HG02571 (cell line): ENCODE data around the gene IGF2BP3.

Experiments used
- ATAC-seq: cut with Tn5 transposase; IDR thresholded peaks from one replicate; pipeline ENCODE4 v1.9.1; 2021; ENCODE audit warnings: mild to moderate bottlenecking, moderate library complexity; ENCODE audit not compliant: unreplicated experiment

IGF2BP3 gene

GRCh38 chr7:23272275-23272674 lies 198.0 kb downstream of the IGF2BP3 start:
- ATAC-seq, result no peak

- no peak for ATAC-seq
Measured at GRCh38 chr7:23268746-23269145, 201.5 kb downstream of the IGF2BP3 start.

GRCh38 chr7:23268167-23268566 lies 202.1 kb downstream of the IGF2BP3 start:
- no peak for ATAC-seq

- no peak for ATAC-seq
Measured at GRCh38 chr7:23267357-23267756, 202.9 kb downstream of the IGF2BP3 start.

GRCh38 chr7:23266918-23267317 lies 203.4 kb downstream of the IGF2BP3 start:
- ATAC-seq, result no peak

- ATAC-seq, result no peak
Measured at GRCh38 chr7:23264916-23265458, 205.3 kb downstream of the IGF2BP3 start.

- peak; percentile 80 for ATAC-seq
Measured at GRCh38 chr7:23261843-23262452, 208.3 kb downstream of the IGF2BP3 start.

GRCh38 chr7:23260371-23260770 lies 209.9 kb downstream of the IGF2BP3 start:
- ATAC-seq, result no peak
